ENCODE results near the gene PLEKHF1. TPM values are rescaled to one million over a fixed set of nuclear protein-coding genes. Genes with fewer than 3 reads are reported as not detected.

Gene PLEKHF1
- total RNA-seq, 1 experiment from 2014 or later, result 15.9 TPM

GRCh38 chr19:29685326-29685725 is 20.1 kb downstream of the PLEKHF1 start:
- Histone ChIP-seq H3K79me2 (ENCODE audit: low read length) (no peaks in the 10 kb centered on the region), H3K9me3 (ENCODE audit: low read length) (no peaks in the 10 kb centered on the region), H3F3A (ENCODE audit: low read length, unreplicated experiment) (no peaks in the 10 kb centered on the region), H3K36me3 (ENCODE audit: low read depth, low read length) (no peaks in the 10 kb centered on the region), H3K27me3 (ENCODE audit: low read length) (no peaks in the 10 kb centered on the region), H2AFZ (ENCODE audit: low read length) (peak overlapping the region; percentile 49), H3K4me3 (ENCODE audit: low read length) (no peak overlapping the region), H3K27ac (ENCODE audit: low read length) (peak overlapping the region; percentile 5; the same call in 1 of the 2 replicates), H3K4me2 (ENCODE audit: low read length) (peak overlapping the region; percentile 52), H4K20me1 (ENCODE audit: low read length) (no peaks in the 10 kb centered on the region), H3K9ac (ENCODE audit: low read length) (no peak overlapping the region), H3K9me2 (replicated peaks; ENCODE audit: low read length) (no peaks in the 10 kb centered on the region), H3K4me1 (ENCODE audit: insufficient read depth, low read length) (peaks cover 14% of the 10 kb centered on the region; the same call in 1 of the 2 replicates)
- TF ChIP-seq CTCF (conservative IDR thresholded peaks at IDR 0.05; ENCODE audit: low read depth, low read length) (no peak), EZH2 (IDR thresholded peaks at IDR 0.05; ENCODE audit: low read length, unreplicated experiment) (no peak), EZH2phosphoT487 (IDR thresholded peaks at IDR 0.05; ENCODE audit: borderline replicate concordance, low read length) (no peak)
- peak; percentile 69 for DNase-seq
- ChIA-PET CTCF (no interaction called here), POLR2A (ENCODE audit: unreplicated experiment) (no interaction called here)
- intact Hi-C loops (cut with micrococcal nuclease), result no loop called here
- ATAC-seq, result peak; percentile 76
- BruUV-seq (replicated peaks), result no TSS peak

- TF ChIP-seq EZH2phosphoT487 (IDR thresholded peaks at IDR 0.05; ENCODE audit: borderline replicate concordance, low read length) (no peak), CTCF (conservative IDR thresholded peaks at IDR 0.05; ENCODE audit: low read depth, low read length) (no peak), EZH2 (IDR thresholded peaks at IDR 0.05; ENCODE audit: low read length, unreplicated experiment) (no peak)
- DNase-seq (no peak), ATAC-seq (no peak)
- ChIA-PET POLR2A (ENCODE audit: unreplicated experiment) (no interaction called here), CTCF (no interaction called here)
- Histone ChIP-seq H3K27ac (ENCODE audit: low read length) (no peak overlapping the region), H3K4me3 (ENCODE audit: low read length) (no peak overlapping the region), H3F3A (ENCODE audit: low read length, unreplicated experiment) (no peaks in the 10 kb centered on the region), H3K9me2 (replicated peaks; ENCODE audit: low read length) (no peaks in the 10 kb centered on the region), H2AFZ (ENCODE audit: low read length) (no peak overlapping the region), H3K9ac (ENCODE audit: low read length) (no peak overlapping the region), H3K4me1 (ENCODE audit: insufficient read depth, low read length) (peaks cover 14% of the 10 kb centered on the region; the same call in 1 of the 2 replicates), H4K20me1 (ENCODE audit: low read length) (no peaks in the 10 kb centered on the region), H3K36me3 (ENCODE audit: low read depth, low read length) (no peaks in the 10 kb centered on the region), H3K27me3 (ENCODE audit: low read length) (no peaks in the 10 kb centered on the region), H3K4me2 (ENCODE audit: low read length) (no peak overlapping the region), H3K79me2 (ENCODE audit: low read length) (no peaks in the 10 kb centered on the region), H3K9me3 (ENCODE audit: low read length) (no peaks in the 10 kb centered on the region)
- BruUV-seq (replicated peaks), result no TSS peak
- intact Hi-C loops (cut with micrococcal nuclease), result no loop called here
Observed at GRCh38 chr19:29686285-29686805, 21.1 kb downstream of the PLEKHF1 start.

- CTCF ChIA-PET, result no interaction called here
- DNase-seq, result peak; percentile 55
- Histone ChIP-seq H3K27ac (ENCODE audit: low read length) (no peak overlapping the region), H3K4me1 (ENCODE audit: insufficient read depth, low read length) (peaks cover 14% of the 10 kb centered on the region; the same call in 1 of the 2 replicates), H3K36me3 (ENCODE audit: low read depth, low read length) (no peaks in the 10 kb centered on the region), H2AFZ (ENCODE audit: low read length) (no peak overlapping the region), H3K27me3 (ENCODE audit: low read length) (no peaks in the 10 kb centered on the region), H3F3A (ENCODE audit: low read length, unreplicated experiment) (no peaks in the 10 kb centered on the region), H3K9me3 (ENCODE audit: low read length) (no peaks in the 10 kb centered on the region), H3K9ac (ENCODE audit: low read length) (no peak overlapping the region), H4K20me1 (ENCODE audit: low read length) (no peaks in the 10 kb centered on the region), H3K79me2 (ENCODE audit: low read length) (no peaks in the 10 kb centered on the region), H3K9me2 (replicated peaks; ENCODE audit: low read length) (no peaks in the 10 kb centered on the region), H3K4me2 (ENCODE audit: low read length) (no peak overlapping the region), H3K4me3 (ENCODE audit: low read length) (no peak overlapping the region)
- POLR2A ChIA-PET (ENCODE audit: unreplicated experiment), result no interaction called here
- intact Hi-C loops (cut with micrococcal nuclease), result no loop called here
- TSS peak; percentile 53 for BruUV-seq (replicated peaks)
- ATAC-seq, result peak; percentile 36
- no peak for TF ChIP-seq CTCF (conservative IDR thresholded peaks at IDR 0.05; ENCODE audit: low read depth, low read length)
- no peak for TF ChIP-seq EZH2phosphoT487 (IDR thresholded peaks at IDR 0.05; ENCODE audit: borderline replicate concordance, low read length)
- TF ChIP-seq EZH2 (IDR thresholded peaks at IDR 0.05; ENCODE audit: low read length, unreplicated experiment), result no peak
Observed at GRCh38 chr19:29687244-29687896, 22.1 kb downstream of the PLEKHF1 start.
